GM13976 (cell line): ENCODE results near the gene OR1J4.

ENCODE experiments used
- DNase-seq: peaks from one replicate; pipeline ENCODE4 v3.0.0; 2012; ENCODE audit warnings: low spot score
- in situ Hi-C: fragments of 300-500 bp; cut with MboI; formaldehyde crosslinking; loops from one replicate; pipeline ENCODE4 v1.12.0; 2022; ENCODE audit warnings: low sequenced_read_pairs, mixed read lengths, inconsistent platforms; ENCODE audit not compliant: unreplicated experiment
- TF ChIP-seq, protein P1 (sequence below): IDR thresholded peaks from 2 replicates; pipeline ENCODE4 v1.5.1; 2012; ENCODE audit warnings: borderline replicate concordance, mild to moderate bottlenecking; ENCODE audit not compliant: insufficient read depth; ENCODE audit errors: extremely low read depth, missing control alignments, control extremely low read depth

OR1J4 gene

DNA sequence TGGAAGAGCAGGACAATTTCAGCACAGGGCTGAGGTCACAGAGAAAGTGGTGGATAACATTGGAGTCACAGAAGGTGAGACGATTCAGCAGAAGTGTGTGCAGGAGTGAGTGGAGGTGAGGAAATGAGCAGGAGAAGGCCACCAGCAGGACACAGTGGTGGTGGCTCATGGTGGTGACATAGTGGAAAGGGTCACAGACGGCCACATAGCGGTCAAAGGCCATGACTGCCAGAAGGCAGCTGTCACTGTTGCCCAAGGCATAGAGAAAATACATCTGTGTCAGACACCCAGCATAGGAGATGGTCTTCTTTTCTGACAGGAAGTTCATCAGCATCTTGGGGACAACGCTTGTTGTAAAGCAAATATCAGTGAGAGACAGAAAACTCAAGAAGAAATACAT lies 49.0 kb downstream of the OR1J4 start:
- no peak for DNase-seq
- in situ Hi-C loops: no loop called here
- TF ChIP-seq, protein P1, sequence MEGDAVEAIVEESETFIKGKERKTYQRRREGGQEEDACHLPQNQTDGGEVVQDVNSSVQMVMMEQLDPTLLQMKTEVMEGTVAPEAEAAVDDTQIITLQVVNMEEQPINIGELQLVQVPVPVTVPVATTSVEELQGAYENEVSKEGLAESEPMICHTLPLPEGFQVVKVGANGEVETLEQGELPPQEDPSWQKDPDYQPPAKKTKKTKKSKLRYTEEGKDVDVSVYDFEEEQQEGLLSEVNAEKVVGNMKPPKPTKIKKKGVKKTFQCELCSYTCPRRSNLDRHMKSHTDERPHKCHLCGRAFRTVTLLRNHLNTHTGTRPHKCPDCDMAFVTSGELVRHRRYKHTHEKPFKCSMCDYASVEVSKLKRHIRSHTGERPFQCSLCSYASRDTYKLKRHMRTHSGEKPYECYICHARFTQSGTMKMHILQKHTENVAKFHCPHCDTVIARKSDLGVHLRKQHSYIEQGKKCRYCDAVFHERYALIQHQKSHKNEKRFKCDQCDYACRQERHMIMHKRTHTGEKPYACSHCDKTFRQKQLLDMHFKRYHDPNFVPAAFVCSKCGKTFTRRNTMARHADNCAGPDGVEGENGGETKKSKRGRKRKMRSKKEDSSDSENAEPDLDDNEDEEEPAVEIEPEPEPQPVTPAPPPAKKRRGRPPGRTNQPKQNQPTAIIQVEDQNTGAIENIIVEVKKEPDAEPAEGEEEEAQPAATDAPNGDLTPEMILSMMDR: no peak
